ENCODE measurements around the gene FBXO38.

Gene FBXO38

GRCh38 chr5:148394587-148395019 lies 10.8 kb downstream of the FBXO38 start:
- no peak for TF ChIP-seq CTCF (IDR thresholded peaks at IDR 0.05; ENCODE audit: low read depth, low read length)
- no peak for DNase-seq (ENCODE audit: extremely low read depth, low read depth)

- no peak for TF ChIP-seq CTCF (IDR thresholded peaks at IDR 0.05; ENCODE audit: low read depth, low read length)
- no peak for DNase-seq (ENCODE audit: extremely low read depth, low read depth)
These were observed 11.3 kb downstream of the FBXO38 start for GRCh38 chr5:148395031-148395430.

- DNase-seq (ENCODE audit: extremely low read depth, low read depth) = no peak
- no peak for TF ChIP-seq CTCF (IDR thresholded peaks at IDR 0.05; ENCODE audit: low read depth, low read length)
These were observed 14.3 kb downstream of the FBXO38 start for GRCh38 chr5:148397968-148398595.

GRCh38 chr5:148398698-148399121 lies 15.0 kb downstream of the FBXO38 start:
- no peak for DNase-seq (ENCODE audit: extremely low read depth, low read depth)
- no peak for TF ChIP-seq CTCF (IDR thresholded peaks at IDR 0.05; ENCODE audit: low read depth, low read length)

- DNase-seq (ENCODE audit: extremely low read depth, low read depth) = no peak
- no peak for TF ChIP-seq CTCF (IDR thresholded peaks at IDR 0.05; ENCODE audit: low read depth, low read length)
These were observed 17.8 kb downstream of the FBXO38 start for GRCh38 chr5:148401604-148402003.

- no peak for DNase-seq (ENCODE audit: extremely low read depth, low read depth)
- TF ChIP-seq CTCF (IDR thresholded peaks at IDR 0.05; ENCODE audit: low read depth, low read length) = no peak
These were observed 19.6 kb downstream of the FBXO38 start for GRCh38 chr5:148403344-148403743.

- TF ChIP-seq CTCF (IDR thresholded peaks at IDR 0.05; ENCODE audit: low read depth, low read length) = no peak
- no peak for DNase-seq (ENCODE audit: extremely low read depth, low read depth)
These were observed 22.6 kb downstream of the FBXO38 start for GRCh38 chr5:148406406-148406805.

Measured in AG09319 (cell line).